T47D (cell line): ENCODE measurements around the gene RMND5B.
A peak's percentile ranks its signal among the peaks of the same experiment; 100 is the strongest.

ENCODE experiments used
- DNase-seq, 2 experiments: peaks; one replicate each; pipeline versions ENCODE4 v3.0.0 to v3.0.0-alpha.2; 2011 to 2012; ENCODE audit warnings: low read depth in 1 of 2, low spot score in 1 of 2
- JUND ChIP-seq: IDR thresholded peaks from 2 replicates; pipeline ENCODE4 v1.6.1; 2012; ENCODE audit warnings: low read depth
- in situ Hi-C: cut with HindIII; loops from 2 replicates; pipeline ENCODE4 v1.10.0; 2016; ENCODE audit warnings: low sequenced_read_pairs, low pct_unique_long_range_greater_than_20kb

The RMND5B gene

GRCh38 chr5:178106556-178107239, 24.1 kb upstream of the RMND5B start:
- in situ Hi-C loops, result no loop called here
- no peak for TF ChIP-seq JUND

DNA sequence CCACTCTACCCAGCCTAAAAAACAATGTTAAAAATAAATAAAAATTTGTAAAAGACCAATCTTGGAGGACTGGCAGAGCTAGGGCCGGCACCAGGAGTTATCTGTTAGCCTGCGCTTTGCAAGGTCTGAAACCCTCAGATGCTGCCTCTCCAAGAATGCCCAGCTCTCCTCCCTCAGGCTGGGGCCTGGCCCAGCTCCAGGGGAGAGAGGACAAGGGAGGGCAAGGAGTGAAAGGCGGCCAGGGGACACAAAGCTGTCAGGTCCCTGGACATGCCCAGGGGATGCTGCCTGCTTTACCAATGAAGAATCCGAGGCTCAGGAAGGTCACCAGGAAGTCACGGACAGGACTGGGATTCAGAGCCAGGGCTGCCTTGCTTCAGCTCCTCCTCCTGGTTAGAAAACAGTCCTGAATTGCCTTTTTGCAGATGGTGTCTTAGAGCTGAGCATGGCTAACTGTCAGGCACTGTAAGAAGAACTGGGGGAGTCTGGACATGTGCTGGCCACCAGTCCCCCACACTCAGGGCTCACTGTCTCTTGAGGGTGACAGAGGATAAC, 23.0 kb upstream of the RMND5B start:
- no peak for TF ChIP-seq JUND
- in situ Hi-C loops, result no loop called here
- DNase-seq, result peak in 1 of 2 experiments; percentile 55

More at GRCh38 chr5:178106556-178107239, 24.1 kb upstream of the RMND5B start:
- no peak for DNase-seq

DNA sequence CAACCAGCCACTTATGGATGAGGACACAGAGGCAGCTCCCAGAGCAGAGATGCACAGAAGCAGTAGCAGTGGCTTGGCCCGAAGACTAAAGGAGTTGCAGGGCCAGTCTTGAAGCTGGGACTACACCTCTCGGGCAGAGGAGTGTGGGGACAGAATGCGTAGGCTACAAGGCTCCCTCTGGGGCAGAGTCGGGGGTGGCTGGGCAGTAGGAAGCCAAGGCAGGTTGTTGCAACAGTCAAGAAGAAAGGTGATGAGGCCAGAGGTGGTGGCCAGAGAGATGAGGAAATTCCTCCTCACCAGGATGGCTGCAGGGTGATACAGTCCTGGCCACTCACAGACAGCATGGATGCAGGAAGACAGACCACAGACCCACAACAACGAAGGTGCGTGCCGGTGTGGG, 22.4 kb upstream of the RMND5B start:
- in situ Hi-C loops, result no loop called here
- DNase-seq, result no peak
- TF ChIP-seq JUND, result no peak

GRCh38 chr5:178108966-178109365, 21.8 kb upstream of the RMND5B start:
- DNase-seq, result no peak
- in situ Hi-C loops, result no loop called here

GRCh38 chr5:178110511-178110910, 20.3 kb upstream of the RMND5B start:
- no peak for DNase-seq
- in situ Hi-C loops, result no loop called here
- no peak for TF ChIP-seq JUND

More at GRCh38 chr5:178108966-178109365, 21.8 kb upstream of the RMND5B start:
- no peak for TF ChIP-seq JUND

DNA sequence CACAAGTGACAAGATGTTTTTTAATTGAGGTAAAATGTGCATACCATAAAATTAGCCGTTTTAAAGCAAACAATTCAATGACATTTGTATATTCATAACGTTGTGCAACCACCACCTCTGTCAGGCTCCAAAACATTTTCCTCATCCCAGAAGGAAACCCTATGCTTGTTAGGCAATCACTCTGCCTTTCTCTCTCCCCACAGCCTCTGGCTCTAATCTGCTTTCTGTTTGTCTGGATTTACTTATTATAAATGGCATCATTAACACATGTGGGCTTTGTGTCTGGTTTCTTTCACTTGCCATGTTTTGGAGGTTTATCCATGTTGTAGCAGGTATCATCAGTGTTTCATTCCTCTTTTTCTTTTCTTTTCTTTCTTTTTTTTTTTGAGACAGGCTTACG, 18.9 kb upstream of the RMND5B start:
- in situ Hi-C loops, result no loop called here
- TF ChIP-seq JUND, result no peak
- no peak for DNase-seq

DNA sequence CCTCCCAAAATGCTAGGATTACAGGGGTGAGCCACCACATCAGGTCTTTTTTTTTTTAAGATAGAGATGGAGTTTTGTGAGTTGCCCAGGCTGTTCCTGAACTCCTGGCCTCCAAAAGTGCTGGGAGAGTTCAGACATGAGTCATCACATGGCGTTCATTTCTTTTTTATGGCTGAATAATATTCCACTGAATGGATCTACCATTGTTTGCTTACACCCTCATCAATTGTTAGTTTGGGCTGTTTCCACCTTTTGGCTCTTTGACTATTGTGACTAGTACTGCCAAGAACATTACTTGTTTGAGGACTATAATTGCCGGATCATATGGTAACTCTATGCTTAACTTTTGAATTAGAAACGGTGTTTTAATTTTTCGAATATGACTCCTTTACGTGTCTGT, 18.3 kb upstream of the RMND5B start:
- TF ChIP-seq JUND, result no peak
- DNase-seq, result no peak
- in situ Hi-C loops, result no loop called here

DNA sequence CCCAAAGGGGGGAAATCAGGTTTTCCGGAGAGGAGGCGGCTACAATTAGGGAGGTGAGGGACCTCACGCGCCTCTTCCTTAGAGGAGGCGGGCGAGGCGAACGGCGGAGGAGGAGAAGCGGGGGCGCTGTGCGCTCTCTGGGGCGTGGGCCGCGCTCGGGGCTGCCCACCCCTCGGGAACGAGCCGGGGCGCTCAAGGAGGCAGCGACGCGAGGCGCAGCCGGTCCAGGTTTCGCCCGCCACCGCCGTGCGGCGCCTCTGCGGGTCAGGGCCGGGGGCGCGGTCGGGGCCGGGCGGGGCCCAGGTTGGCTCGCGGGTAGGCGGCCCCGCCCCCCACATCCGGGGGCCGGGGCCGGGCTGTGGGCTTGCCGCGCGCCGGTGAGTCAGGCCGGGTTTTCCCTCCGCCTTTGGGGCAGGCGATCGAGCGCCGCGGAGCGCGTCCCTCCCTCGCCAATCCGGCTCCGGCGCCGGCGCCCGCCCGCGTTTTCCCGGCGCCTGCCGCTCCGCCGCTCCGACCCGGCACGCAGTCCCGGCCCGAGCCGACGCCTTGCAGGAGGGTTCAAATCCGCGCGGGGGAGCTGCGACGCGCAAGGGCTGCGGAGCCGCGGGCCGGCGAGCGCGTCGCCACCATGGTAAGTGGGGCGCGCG, 17.6 kb upstream of the RMND5B start, which contains the start of gene N4BP3:
N4BP3 (plus strand) TSS at position 392 of the 647 bp plus-strand sequence. CDS start 6,052 bp downstream, outside the sequence.
- in situ Hi-C loops, result no loop called here
- DNase-seq, result peak; percentile 85 to 91
- TF ChIP-seq JUND, result no peak

GRCh38 chr5:178113841-178114324, 16.9 kb upstream of the RMND5B start:
- TF ChIP-seq JUND, result no peak
- DNase-seq, result no peak
- in situ Hi-C loops, result no loop called here

- no peak for TF ChIP-seq JUND
- in situ Hi-C loops, result no loop called here
- no peak for DNase-seq
Observed at GRCh38 chr5:178114325-178115135, 16.3 kb upstream of the RMND5B start.

DNA sequence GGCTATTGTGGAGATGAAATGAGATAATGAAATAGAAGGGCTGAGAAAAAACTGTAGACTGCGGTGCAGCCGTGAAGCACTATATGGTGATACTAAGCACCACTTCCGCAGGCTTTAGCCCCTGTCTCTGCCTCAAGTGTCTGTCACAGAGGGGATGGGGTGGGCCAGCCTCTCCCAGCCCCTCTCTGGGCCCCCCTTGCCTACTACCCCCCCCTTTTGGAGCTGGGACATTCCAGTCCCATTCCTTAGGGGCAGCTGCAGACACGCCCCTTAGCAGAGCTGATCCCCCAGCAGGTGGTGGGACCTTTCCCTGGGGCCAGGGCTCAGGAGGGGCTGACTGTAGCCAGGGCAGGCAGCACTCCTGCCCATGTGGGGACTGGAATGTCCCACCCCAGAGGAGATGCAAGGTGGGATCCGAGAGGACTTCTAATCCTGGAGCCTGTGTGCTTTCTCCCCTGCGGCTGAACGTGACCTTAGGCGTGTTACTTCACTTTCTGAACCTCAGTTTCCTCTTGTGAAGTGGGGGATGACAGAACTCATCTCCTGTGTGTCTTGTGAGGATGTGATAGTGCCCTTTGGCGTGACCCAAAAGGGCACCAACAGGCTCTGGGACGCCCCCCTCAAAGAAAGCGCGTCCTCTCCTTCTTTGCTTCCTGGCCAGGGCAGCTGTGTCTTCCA, 15.5 kb upstream of the RMND5B start:
- in situ Hi-C loops, result no loop called here

GRCh38 chr5:178115814-178116142, 15.0 kb upstream of the RMND5B start:
- in situ Hi-C loops, result no loop called here
- no peak for DNase-seq
- no peak for TF ChIP-seq JUND

More for the DNA sequence above, 15.5 kb upstream of the RMND5B start:
- DNase-seq, result no peak
- TF ChIP-seq JUND, result no peak
